HG02885 (cell line): ENCODE measurements around the gene ELP1.

Experiments used
- ATAC-seq: cut with Tn5 transposase; IDR thresholded peaks from one replicate; pipeline ENCODE4 v1.9.1; 2021; ENCODE audit warnings: mild to moderate bottlenecking; ENCODE audit not compliant: unreplicated experiment, poor library complexity

The ELP1 gene

DNA sequence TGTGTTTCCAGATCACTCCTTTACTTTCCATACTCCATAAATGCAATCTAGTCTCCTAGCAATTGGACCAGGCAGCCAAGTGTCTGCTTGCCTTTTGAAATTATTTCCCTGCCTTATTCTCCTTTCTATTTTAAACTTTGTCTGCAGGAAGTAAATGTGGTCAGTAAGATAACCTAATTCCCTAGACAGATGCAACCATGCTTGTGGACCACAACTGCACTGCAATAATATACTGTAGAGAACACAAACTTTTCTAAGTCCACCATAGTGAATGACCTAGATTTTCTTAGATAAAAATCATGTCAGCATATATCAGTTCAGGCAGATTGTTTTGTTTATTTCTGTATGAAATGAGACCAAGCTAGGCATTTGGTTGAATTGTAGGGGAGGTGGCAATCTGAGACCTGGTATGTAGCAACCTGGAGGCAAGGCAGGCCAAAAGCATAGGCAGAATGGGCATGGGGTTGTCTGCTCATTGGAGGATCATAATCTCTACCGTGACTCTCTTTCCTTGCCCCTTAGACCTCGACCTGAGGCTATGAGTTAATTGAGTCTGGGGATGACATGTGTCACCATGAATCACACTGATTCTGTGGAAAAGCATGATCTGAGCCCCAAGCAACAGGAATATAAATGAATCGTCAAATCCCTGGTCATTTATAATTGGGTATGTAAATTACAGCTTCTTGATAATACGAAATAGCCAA lies 98.8 kb downstream of the ELP1 start:
- ATAC-seq: no peak

DNA sequence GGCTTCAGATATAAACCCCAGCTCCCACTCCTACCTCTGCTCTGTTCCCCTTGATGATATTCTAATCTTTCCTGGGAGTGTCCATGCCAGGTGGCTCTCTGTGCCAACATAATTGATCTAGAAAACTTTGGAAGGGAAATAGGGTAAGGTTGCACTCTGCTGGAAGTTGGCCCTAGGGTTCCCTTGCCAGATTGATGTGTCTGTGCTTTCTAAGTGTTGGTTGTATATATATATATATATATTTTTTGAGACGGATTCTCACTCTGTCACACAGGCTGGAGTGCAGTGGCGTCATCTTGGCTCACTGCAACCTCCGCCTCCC lies 101.8 kb downstream of the ELP1 start:
- ATAC-seq: no peak

DNA sequence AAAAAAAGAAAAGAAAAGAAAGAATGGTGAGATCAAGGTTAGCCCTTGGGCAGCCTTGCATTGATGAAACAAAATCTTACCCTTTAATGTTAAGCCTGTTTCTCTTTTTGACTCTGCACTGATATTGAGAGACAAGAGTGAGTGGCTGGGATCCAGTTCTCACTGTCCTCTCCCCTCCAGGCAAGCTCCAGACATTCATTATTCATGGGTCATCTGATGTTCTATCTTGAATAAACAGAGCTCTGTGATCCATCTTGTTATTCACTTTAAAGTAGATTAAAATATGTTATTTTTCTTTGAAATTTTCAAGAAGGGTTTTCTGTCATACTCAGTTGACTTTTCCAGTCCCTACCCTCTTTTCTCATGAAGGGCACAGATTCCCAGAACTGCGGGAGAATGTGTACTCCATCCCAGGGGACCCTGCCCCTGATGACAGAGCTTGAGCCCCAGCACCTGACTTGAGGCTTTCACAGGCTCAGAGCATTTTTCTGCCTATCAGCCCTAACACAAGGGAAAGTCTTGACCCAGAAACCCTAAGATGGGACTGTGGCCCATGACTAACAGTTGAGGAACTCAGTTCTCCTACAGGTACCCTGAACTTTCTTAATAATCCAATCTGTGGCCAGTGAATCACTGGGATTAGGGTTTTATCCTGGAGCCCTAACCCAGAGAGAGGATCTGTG lies 102.3 kb downstream of the ELP1 start:
- ATAC-seq: no peak

DNA sequence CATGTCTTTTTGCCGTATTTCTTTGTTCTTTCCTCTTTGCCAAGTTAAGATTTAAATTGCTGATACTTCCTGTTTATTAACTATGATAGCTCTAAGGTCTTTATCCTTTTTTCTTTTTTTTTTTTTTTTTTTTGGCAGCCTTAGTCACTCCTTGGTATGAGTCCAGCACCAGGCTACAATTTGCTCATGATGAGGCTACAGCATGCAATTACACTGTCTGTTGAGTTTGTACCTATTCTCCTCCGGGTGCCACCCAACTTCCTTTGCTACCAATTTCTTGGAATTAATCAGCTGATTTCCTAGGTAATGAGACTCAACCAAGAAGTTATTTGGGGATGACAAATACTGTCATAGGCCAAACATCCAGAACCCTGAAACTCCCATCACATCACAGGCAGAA lies 103.7 kb downstream of the ELP1 start:
- ATAC-seq: no peak

DNA sequence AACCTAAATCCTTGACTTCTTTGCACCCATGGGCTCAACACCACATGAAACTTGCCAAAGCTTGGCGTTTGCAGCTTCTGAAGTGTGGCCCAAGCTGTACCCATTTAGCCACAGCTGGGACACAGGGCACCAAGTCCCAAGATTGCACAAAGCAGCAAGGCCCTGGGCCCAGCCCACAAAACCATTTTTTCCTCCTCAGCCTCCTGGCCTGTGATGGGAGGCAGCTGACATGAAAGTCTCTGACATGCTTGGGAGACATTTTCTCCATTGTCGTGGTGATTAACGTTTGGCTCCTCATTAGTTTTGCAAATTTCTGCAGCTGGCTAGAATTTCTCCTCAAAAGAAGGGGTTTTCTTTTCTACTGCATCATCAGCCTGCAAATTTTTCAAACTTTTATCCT lies 110.1 kb downstream of the ELP1 start:
- ATAC-seq: no peak
